Activated CD8-positive, alpha-beta memory T cell treated with anti-CD3 and anti-CD28 coated beads for 48 hours (primary cell): ENCODE measurements around the gene STON2.
A peak's percentile ranks its signal among the peaks of the same experiment; 100 is the strongest.
"Not testable (repeated sequence)": the region's sequence is repeated elsewhere in the genome, so short reads cannot be mapped to it uniquely, and the experiment has no call there.

Source experiments
- DNase-seq, 3 experiments: peaks; one replicate each; pipeline ENCODE4 v3.0.0-alpha.2; 2020; ENCODE audit warnings: low read depth in 2 of 3, low spot score in 2 of 3

Gene STON2

GRCh38 chr14:81223788-81224187, 176.3 kb downstream of the STON2 start:
- not testable (repeated sequence) for DNase-seq

- DNase-seq: no peak
Measured at GRCh38 chr14:81222691-81223090, 177.4 kb downstream of the STON2 start.

- DNase-seq: no peak
Measured at GRCh38 chr14:81222126-81222525, 178.0 kb downstream of the STON2 start.

GRCh38 chr14:81221579-81222102, 178.5 kb downstream of the STON2 start:
- DNase-seq: no peak

- peak; percentile 87 to 91 (median 90) for DNase-seq
Measured at GRCh38 chr14:81220830-81221578, 179.1 kb downstream of the STON2 start, which contains the start of gene GTF2A1. Gene GTF2A1 (minus strand): TSS chr14:81220959. CDS start chr14:81220518, 441 bp downstream.

- no peak for DNase-seq
Measured at GRCh38 chr14:81220580-81220829, 179.6 kb downstream of the STON2 start.

GRCh38 chr14:81219759-81220579, 180.2 kb downstream of the STON2 start:
- peak; percentile 12 to 16 (median 12) for DNase-seq

GRCh38 chr14:81219210-81219758, 180.8 kb downstream of the STON2 start:
- DNase-seq: peak; percentile 65 to 73 (median 72)

GRCh38 chr14:81211844-81212243, 188.3 kb downstream of the STON2 start:
- no peak for DNase-seq
